CD4-positive, alpha-beta T cell (primary cell): ENCODE data around the gene ZNF277. TPM values are rescaled to one million over a fixed set of nuclear protein-coding genes. Genes with fewer than 3 reads are reported as not detected.

Experiments
- ATAC-seq: fragments of 200-7000 bp; cut with Tn5 transposase; one replicate; pipeline ENCODE4 v1.10.0; 2022; ENCODE audit warnings: mild to moderate bottlenecking; ENCODE audit not compliant: poor library complexity
- CTCF ChIA-PET: fragments of 350-600 bp; sonication (Branson Sonifier 250); formaldehyde crosslinking; loops from one replicate; lab custom pipeline; 2021; ENCODE audit warnings: antibody characterized with exemption, inconsistent platforms; lab: Charles Lee
- POLR2A ChIA-PET: fragments of 350-600 bp; sonication (Branson Sonifier 250); formaldehyde crosslinking; loops from one replicate; lab custom pipeline; 2021; ENCODE audit warnings: antibody characterized with exemption, inconsistent platforms; lab: Charles Lee
- DNase-seq, 14 experiments: peaks; one replicate each; pipeline ENCODE4 v3.0.0-alpha.2; 2013 to 2020; ENCODE audit warnings: mixed read lengths in 2 of 14
- H3K27ac ChIP-seq, 2 donors: one replicate each; pipeline versions ENCODE4 v1.5.1 to v1.7.0; 2013; ENCODE audit warnings: low read length in 2 of 2, low read depth in 1 of 2, mild to moderate bottlenecking in 1 of 2
- H3K27me3 ChIP-seq, 2 experiments: 1 replicate in 1 of 2; 2 replicates in 1 of 2; pipeline versions ENCODE4 v1.6.1 to v1.7.0; 2013; ENCODE audit warnings: low read length in 2 of 2, control low read depth in 1 of 2, mild to moderate bottlenecking in 1 of 2, moderate library complexity in 1 of 2; ENCODE audit not compliant: insufficient read depth in 2 of 2, control insufficient read depth in 1 of 2
- H3K36me3 ChIP-seq: one replicate; pipeline ENCODE4 v1.6.1; 2013; ENCODE audit warnings: low read length, control low read depth; ENCODE audit not compliant: insufficient read depth
- H3K4me1 ChIP-seq: one replicate; pipeline ENCODE4 v1.6.1; 2013; ENCODE audit warnings: low read length, control low read depth; ENCODE audit not compliant: insufficient read depth
- H3K4me3 ChIP-seq: one replicate; pipeline ENCODE4 v1.5.1; 2013; ENCODE audit warnings: mild to moderate bottlenecking, low read length, moderate library complexity
- H3K9me3 ChIP-seq, 2 experiments: 1 replicate in 1 of 2; 2 replicates in 1 of 2; pipeline versions ENCODE4 v1.6.1 to v1.7.0; 2013; ENCODE audit warnings: low read length in 2 of 2, mild to moderate bottlenecking in 2 of 2, control low read depth in 1 of 2, moderate library complexity in 1 of 2; ENCODE audit not compliant: control insufficient read depth in 1 of 2, insufficient read depth in 1 of 2
- H3K27ac Mint-ChIP-seq: one replicate; pipeline ENCODE4 v1.8.0; 2020; ENCODE audit warnings: mixed read lengths
- H3K27me3 Mint-ChIP-seq: one replicate; pipeline ENCODE4 v1.8.0; 2021; ENCODE audit warnings: mixed read lengths
- H3K36me3 Mint-ChIP-seq: one replicate; pipeline ENCODE4 v1.8.0; 2021; ENCODE audit warnings: low read depth, mixed read lengths
- H3K4me1 Mint-ChIP-seq: one replicate; pipeline ENCODE4 v1.8.0; 2021; ENCODE audit warnings: low read depth, mixed read lengths
- H3K4me3 Mint-ChIP-seq: one replicate; pipeline ENCODE4 v1.8.0; 2020; ENCODE audit warnings: mild to moderate bottlenecking, mixed read lengths
- H3K9me3 Mint-ChIP-seq: one replicate; pipeline ENCODE4 v1.8.0; 2020; ENCODE audit warnings: mixed read lengths
- CTCF ChIP-seq: fragments of 200-600 bp; IDR thresholded peaks from one replicate; pipeline ENCODE4 v1.8.0; 2022; ENCODE audit warnings: antibody characterized with exemption, mild to moderate bottlenecking
- intact Hi-C, 2 experiments: fragments of 100-400 bp; cut with DNase I in 1 of 2; cut with micrococcal nuclease in 1 of 2; formaldehyde crosslinking; loops; one replicate each; pipeline versions ENCODE4 v1.15.1 to v1.9.0; 2023 to 2025; cut with DNase I, micrococcal nuclease
- total RNA-seq, 174 experiments: library from RNA in 2 of 174; stranded (reverse) in 2 of 174; gene quantifications; one replicate each; pipeline ENCODE4 v1.2.3 and lab custom pipeline; 2021 to 2026

Gene ZNF277
- total RNA-seq, 2 experiments from 2014 or later, result 21.6 to 22.5 TPM

GRCh38 chr7:112206991-112207592 lies 597 bp downstream of the ZNF277 start:
- Histone ChIP-seq H3K27me3 (peaks cover 16 to 23% of the 10 kb centered on the region in 2 experiments), H3K4me3 (peak overlapping the region; percentile 87), H3K27ac (peak overlapping the region in 1 of 2 donors; percentile 48), H3K4me1 (peaks cover 29% of the 10 kb centered on the region), H3K9me3 (no peaks in the 10 kb centered on the region), H3K36me3 (no peaks in the 10 kb centered on the region)
- H3K27ac Mint-ChIP-seq, result peak overlapping the region; percentile 91
- peaks cover 59% of the 10 kb centered on the region for H3K4me1 Mint-ChIP-seq
- POLR2A ChIA-PET, result interaction anchor here (0.5 to 3.6 kb wide), 4 partner anchors 19 to 645 kb away, joined by 3 to 35 read pairs (median 4); partner anchors contain the start of genes IFRD1 and IMMP2L
- intact Hi-C loops, result loop anchor here (1.0 to 10.0 kb wide), 7 partner anchors 185 to 910 kb away; partner anchors contain the start of genes IFRD1 (in 2 of the 2), IMMP2L (in 1 of the 2) and SMIM30 (in 1 of the 2)
- peak in 2 of 14 experiments; percentile 10 to 14 for DNase-seq
- peaks cover 24% of the 10 kb centered on the region for H3K27me3 Mint-ChIP-seq
- CTCF ChIA-PET, result no interaction called here
- H3K4me3 Mint-ChIP-seq, result peak overlapping the region; percentile 99
- TF ChIP-seq CTCF, result no peak
- H3K9me3 Mint-ChIP-seq, result no peaks in the 10 kb centered on the region
- peaks cover 13% of the 10 kb centered on the region for H3K36me3 Mint-ChIP-seq
- ATAC-seq, result no peak

DNA sequence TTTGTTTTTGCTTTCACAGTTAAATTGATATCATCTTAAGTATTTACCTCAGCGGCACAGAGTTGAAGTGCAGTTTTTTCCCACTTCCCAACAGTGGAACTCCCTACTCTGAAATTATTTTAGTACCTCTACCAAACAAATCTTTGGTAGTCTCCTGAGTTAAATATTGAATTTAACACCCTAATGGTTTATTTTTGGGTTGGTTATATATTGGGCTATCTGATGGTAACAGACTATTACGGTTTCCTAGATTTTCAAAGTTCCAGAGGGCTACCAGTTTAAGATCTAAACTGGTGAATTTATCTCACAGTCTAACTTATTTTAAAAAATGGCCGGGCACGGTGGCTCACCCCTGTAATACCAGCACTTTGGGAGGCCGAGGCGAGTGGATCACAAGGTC lies 1.3 kb downstream of the ZNF277 start:
- POLR2A ChIA-PET, result interaction anchor here (3.6 kb wide), 1 partner anchor 242 kb away, joined by 35 read pairs; the partner anchor contains the start of gene IFRD1
- peak overlapping the region; percentile 99 for H3K4me3 Mint-ChIP-seq

GRCh38 chr7:112211348-112211907 lies 4.9 kb downstream of the ZNF277 start:
- POLR2A ChIA-PET, result no interaction called here
- CTCF ChIA-PET, result no interaction called here
- peak overlapping the region; percentile 21 for H3K4me3 Mint-ChIP-seq
- no peak for TF ChIP-seq CTCF
- peaks cover 57% of the 10 kb centered on the region for H3K4me1 Mint-ChIP-seq
- no peaks in the 10 kb centered on the region for H3K27me3 Mint-ChIP-seq
- H3K27ac Mint-ChIP-seq, result no peak overlapping the region
- no peaks in the 10 kb centered on the region for H3K9me3 ChIP-seq
- H3K36me3 Mint-ChIP-seq, result peaks cover 9% of the 10 kb centered on the region
- no peak overlapping the region for H3K4me3 ChIP-seq
- intact Hi-C loops, result no loop called here
- peaks cover 10% of the 10 kb centered on the region for H3K4me1 ChIP-seq
- ATAC-seq (no peak), DNase-seq (no peak)
- H3K27me3 ChIP-seq, result no peaks in the 10 kb centered on the region
- H3K27ac ChIP-seq, result no peak overlapping the region
- H3K36me3 ChIP-seq, result no peaks in the 10 kb centered on the region
- no peaks in the 10 kb centered on the region for H3K9me3 Mint-ChIP-seq

More for the DNA sequence above, 1.3 kb downstream of the ZNF277 start:
- Mint-ChIP-seq H3K27ac (peak overlapping the region; percentile 91), H3K27me3 (peaks cover 19% of the 10 kb centered on the region), H3K36me3 (peaks cover 13% of the 10 kb centered on the region), H3K4me1 (peaks cover 57% of the 10 kb centered on the region), H3K9me3 (no peaks in the 10 kb centered on the region)
- Histone ChIP-seq H3K27ac (no peak overlapping the region), H3K4me3 (no peak overlapping the region), H3K9me3 (no peaks in the 10 kb centered on the region), H3K27me3 (peaks cover 11 to 17% of the 10 kb centered on the region in 2 experiments), H3K4me1 (peaks cover 29% of the 10 kb centered on the region), H3K36me3 (no peaks in the 10 kb centered on the region)
- intact Hi-C loops, result loop anchor here (2.0 to 10.0 kb wide), 6 partner anchors 185 to 910 kb away; partner anchors contain the start of genes IFRD1 (in 1 of the 2), IMMP2L (in 1 of the 2) and SMIM30 (in 1 of the 2)
- CTCF ChIA-PET, result no interaction called here
- ATAC-seq (no peak), DNase-seq (no peak)
- TF ChIP-seq CTCF, result no peak
